Epithelial cell of esophagus (primary cell): ENCODE results near the gene ENAH.
"Not testable (repeated sequence)": the region's sequence is repeated elsewhere in the genome, so short reads cannot be mapped to it uniquely, and the experiment has no call there.

Experiments
- DNase-seq: peaks from one replicate; pipeline ENCODE4 v3.0.0; 2010; ENCODE audit warnings: low read depth
- H3K4me3 ChIP-seq: 2 replicates; pipeline ENCODE4 v1.5.1; 2011; ENCODE audit warnings: mild to moderate bottlenecking, low read length, control low read depth
- TF ChIP-seq, protein P1 (sequence below): IDR thresholded peaks from 2 replicates; pipeline ENCODE4 v1.5.1; 2011; ENCODE audit warnings: low read depth, mild to moderate bottlenecking, low read length, control low read depth, inconsistent platforms; ENCODE audit not compliant: insufficient read depth; ENCODE audit errors: missing control alignments

ENAH gene

DNA sequence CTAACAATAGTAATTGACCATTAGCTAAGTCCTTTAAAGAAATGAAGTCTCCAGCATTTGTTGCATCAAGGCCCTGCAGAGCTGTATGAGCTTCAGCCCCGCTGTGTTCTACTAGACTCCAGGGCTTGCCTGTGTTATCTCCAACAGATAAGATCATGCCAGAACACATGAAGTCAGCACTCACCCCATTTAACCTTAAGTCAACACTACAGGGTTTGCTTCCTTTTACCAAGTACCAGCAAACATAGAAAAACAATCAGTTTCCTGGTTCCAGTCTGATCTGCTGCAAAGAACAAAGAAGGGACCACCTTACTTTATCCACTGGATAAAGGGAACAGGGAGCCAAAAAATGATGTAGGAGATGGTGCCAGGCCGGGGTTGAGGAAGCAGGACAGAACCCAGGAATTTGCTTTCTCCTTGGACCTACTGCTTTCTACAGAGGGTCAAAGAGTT is 41.3 kb upstream of the ENAH start:
- H3K4me3 ChIP-seq, result no peak overlapping the region
- TF ChIP-seq, protein P1, sequence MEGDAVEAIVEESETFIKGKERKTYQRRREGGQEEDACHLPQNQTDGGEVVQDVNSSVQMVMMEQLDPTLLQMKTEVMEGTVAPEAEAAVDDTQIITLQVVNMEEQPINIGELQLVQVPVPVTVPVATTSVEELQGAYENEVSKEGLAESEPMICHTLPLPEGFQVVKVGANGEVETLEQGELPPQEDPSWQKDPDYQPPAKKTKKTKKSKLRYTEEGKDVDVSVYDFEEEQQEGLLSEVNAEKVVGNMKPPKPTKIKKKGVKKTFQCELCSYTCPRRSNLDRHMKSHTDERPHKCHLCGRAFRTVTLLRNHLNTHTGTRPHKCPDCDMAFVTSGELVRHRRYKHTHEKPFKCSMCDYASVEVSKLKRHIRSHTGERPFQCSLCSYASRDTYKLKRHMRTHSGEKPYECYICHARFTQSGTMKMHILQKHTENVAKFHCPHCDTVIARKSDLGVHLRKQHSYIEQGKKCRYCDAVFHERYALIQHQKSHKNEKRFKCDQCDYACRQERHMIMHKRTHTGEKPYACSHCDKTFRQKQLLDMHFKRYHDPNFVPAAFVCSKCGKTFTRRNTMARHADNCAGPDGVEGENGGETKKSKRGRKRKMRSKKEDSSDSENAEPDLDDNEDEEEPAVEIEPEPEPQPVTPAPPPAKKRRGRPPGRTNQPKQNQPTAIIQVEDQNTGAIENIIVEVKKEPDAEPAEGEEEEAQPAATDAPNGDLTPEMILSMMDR, result no peak
- DNase-seq, result no peak

DNA sequence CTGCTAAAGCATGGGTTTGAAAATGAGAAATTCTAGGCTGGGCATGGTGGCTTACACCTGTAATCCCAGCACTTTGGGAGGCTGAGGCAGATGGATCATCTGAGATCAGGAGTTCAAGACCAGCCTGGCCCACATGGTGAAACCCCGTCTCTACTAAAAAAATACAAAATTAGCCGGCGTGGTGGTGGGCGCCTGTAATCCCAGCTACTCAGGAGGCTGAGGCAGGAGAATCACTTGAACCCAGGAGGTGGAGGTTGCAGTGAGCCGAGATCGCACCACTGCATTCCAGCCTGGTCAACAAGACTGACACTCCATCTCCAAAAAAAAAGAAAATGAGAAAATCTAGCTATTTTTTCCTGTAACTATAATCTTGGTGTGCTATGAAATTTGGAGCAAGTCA is 40.8 kb upstream of the ENAH start:
- DNase-seq, H3K4me3 ChIP-seq: not testable (repeated sequence)

DNA sequence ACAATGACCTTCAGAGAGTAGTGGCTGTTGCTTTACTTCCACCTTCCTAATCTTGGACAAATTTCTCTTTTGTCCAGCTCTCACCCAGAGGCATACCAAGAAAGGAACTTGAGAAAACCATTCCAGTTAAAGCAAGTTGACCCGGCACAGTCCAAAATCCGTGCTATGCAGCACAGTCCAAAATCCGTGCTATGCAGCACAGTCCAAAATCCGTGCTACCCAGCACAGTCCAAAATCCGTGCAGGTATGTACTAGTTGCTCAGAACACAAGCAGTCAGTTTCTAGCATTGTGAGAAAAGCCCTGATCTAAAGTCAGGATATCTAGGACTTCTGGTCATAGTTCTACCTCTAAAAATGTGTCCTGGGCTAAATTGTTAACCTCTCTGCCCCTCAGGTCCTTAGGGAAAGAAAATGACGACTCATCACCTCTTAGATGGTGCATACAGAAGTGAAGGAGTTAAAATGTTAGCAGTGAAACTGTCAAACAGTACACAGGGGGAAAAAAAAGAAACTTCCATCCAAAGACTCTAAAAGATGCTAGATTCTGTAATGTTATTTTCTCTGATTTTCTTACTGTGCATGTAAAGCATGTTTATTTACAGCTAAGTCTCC is 40.3 kb upstream of the ENAH start:
- DNase-seq, result no peak
- no peak overlapping the region for H3K4me3 ChIP-seq
- TF ChIP-seq, protein P1, result no peak

DNA sequence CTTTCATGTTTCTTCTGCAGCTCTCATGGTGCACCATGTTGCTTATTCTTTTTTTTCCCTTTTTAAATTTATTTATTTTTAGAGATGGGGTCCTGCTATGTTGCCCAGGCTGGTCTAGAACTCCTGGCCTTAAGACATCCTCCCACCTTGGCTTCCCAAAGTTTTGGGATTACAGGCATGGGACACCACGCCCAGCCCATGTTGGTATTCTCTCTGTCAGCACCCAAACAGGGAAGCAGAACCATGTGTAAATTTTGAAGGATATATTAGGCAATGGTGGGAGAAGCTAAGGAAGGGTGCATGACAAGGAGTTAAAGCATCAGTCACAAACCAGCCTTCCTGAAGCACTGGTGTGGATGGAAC is 39.6 kb upstream of the ENAH start:
- no peak overlapping the region for H3K4me3 ChIP-seq
- TF ChIP-seq, protein P1, result no peak
- no peak for DNase-seq

DNA sequence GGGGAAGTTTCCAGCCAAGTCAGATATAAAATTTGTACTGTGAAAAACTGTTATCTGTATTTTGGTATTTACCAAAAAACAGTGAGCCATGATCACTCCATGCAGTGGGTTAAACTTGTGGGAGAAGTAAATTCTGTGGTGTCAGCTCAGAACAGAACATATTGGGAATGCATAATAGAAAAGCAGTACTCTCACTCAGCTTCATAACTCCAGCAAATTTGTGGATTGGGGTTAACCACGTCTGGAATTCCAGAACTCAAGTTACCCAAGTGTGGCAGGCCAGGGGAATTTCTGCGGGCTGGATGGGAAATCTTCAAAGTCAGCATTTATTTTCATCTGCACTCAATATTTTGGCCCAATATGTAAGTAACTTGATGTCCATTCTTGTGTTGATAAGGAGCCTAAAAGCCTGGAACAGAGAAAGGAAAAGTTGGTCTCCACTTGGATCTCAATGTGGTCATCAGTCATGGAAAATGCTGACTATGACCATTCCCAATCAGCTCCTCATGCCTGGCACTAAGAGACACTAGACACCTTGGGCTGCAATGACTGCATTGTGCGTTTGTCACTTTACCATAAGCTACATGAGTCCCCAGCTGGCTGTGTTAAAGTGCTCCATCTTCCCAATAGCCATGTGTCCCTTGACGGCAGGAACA is 39.1 kb upstream of the ENAH start:
- TF ChIP-seq, protein P1, result no peak
- no peak for DNase-seq

DNA sequence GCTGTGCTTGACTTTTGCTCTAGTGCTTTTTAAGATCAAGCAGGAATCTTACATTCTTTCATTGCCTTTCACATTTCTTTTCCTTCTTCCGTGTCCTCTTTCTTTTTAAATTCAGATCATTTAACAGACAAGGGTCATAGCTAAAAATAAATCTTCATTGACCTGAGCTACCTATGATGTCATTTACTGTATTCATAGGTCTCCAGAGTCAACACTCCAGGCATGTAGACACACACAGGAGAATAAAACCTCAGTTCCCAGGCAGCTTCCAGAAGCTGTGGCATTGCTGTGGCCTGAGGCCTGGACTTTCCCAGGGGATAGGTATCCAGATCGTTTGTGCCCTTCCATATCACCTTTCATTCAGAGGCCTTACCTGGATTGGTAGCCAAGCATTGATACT is 38.5 kb upstream of the ENAH start:
- peak; percentile 56 for DNase-seq
- TF ChIP-seq, protein P1, result no peak
- H3K4me3 ChIP-seq, result no peak overlapping the region

More for the DNA sequence above, 39.1 kb upstream of the ENAH start:
- no peak overlapping the region for H3K4me3 ChIP-seq

DNA sequence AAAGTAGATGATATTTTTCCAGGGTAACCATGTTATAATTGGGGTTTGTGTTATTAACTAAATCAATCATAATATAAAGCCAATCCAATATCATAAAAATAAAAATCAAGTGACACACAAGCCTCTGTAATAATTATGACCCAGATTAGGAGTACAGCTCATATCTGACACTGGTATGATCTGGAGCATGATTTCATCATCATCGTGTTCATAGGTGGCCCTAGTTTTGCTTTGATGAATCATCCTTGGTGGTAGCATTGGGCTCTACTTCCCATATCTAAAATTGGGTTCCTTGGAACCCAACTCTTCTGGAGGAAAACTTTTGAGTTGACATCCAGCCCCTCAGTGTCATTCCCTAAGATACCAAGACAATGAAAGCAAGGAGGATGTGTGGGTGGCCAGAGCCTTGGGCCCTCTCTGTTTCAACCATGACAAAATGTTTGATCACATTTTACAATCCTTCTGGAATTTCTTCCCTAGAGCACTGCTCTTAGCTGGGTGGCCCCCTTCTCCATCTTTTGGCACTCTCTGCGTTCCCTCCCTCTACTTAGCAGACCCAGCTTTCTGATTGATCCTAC is 37.0 kb upstream of the ENAH start:
- peak; percentile 79 for DNase-seq
- TF ChIP-seq, protein P1, result no peak
- no peak overlapping the region for H3K4me3 ChIP-seq
